ENCODE results near the gene SLC8A2.

Gene SLC8A2

GRCh38 chr19:47512948-47513319 is 41.2 kb upstream of the SLC8A2 start:
- H3K27ac ChIP-seq: peak overlapping the region in 4 of 11 experiments; percentile 28 to 98 (median 66); a peak in 4 of 22 replicates
- peak overlapping the region; percentile 92 to 99 (median 94); a peak in 20 of 22 replicates for H3K9ac ChIP-seq
- H3K4me2 ChIP-seq: peak overlapping the region; percentile 89 to 100 (median 98)
- H4K20me1 ChIP-seq: peaks cover 56 to 74% (median 66%) of the 10 kb centered on the region in 11 experiments
- H3K9me3 ChIP-seq (replicated peaks in 1 of 11): no peaks in the 10 kb centered on the region
- H3K27me3 ChIP-seq: peaks cover 0 to 20% (median 15%) of the 10 kb centered on the region in 11 experiments; a peak in 19 of 22 replicates
- H3K4me3 ChIP-seq: peak overlapping the region in 6 of 10 experiments; percentile 4 to 97 (median 95); a peak in 7 of 20 replicates
- H3K36me3 ChIP-seq: peaks cover 0 to 29% (median 10%) of the 10 kb centered on the region in 11 experiments; a peak in 12 of 22 replicates
- TF ChIP-seq Cebpa-rat (IDR thresholded peaks at IDR 0.05): no peak
- H3K4me1 ChIP-seq: peaks cover 55 to 85% (median 70%) of the 10 kb centered on the region in 10 experiments

GRCh38 chr19:47512183-47512947 is 40.7 kb upstream of the SLC8A2 start:
- peaks cover 0 to 31% (median 10%) of the 10 kb centered on the region in 11 experiments; a peak in 12 of 22 replicates for H3K36me3 ChIP-seq
- H4K20me1 ChIP-seq: peaks cover 62 to 80% (median 71%) of the 10 kb centered on the region in 11 experiments
- peak overlapping the region in 4 of 11 experiments; percentile 28 to 98 (median 66); a peak in 4 of 22 replicates for H3K27ac ChIP-seq
- peaks cover 0 to 16% (median 12%) of the 10 kb centered on the region in 11 experiments; a peak in 18 of 22 replicates for H3K27me3 ChIP-seq
- no peak for TF ChIP-seq Cebpa-rat (IDR thresholded peaks at IDR 0.05)
- H3K4me2 ChIP-seq: peak overlapping the region; percentile 89 to 100 (median 98); a peak in 21 of 22 replicates
- H3K4me1 ChIP-seq: peaks cover 55 to 85% (median 72%) of the 10 kb centered on the region in 10 experiments
- peak overlapping the region in 10 of 11 experiments; percentile 92 to 99 (median 94); a peak in 18 of 22 replicates for H3K9ac ChIP-seq
- peak overlapping the region in 4 of 10 experiments; percentile 4 to 97 (median 92); a peak in 6 of 20 replicates for H3K4me3 ChIP-seq
- H3K9me3 ChIP-seq (replicated peaks in 1 of 11): no peaks in the 10 kb centered on the region

GRCh38 chr19:47511681-47512080 is 40.0 kb upstream of the SLC8A2 start:
- peaks cover 0 to 38% (median 11%) of the 10 kb centered on the region in 11 experiments; a peak in 14 of 22 replicates for H3K36me3 ChIP-seq
- peak overlapping the region in 8 of 11 experiments; percentile 11 to 99 (median 94); a peak in 10 of 22 replicates for H3K9ac ChIP-seq
- no peak overlapping the region for H3K27ac ChIP-seq
- no peaks in the 10 kb centered on the region for H3K9me3 ChIP-seq (replicated peaks in 1 of 11)
- peaks cover 0 to 9% (median 5%) of the 10 kb centered on the region in 11 experiments; a peak in 17 of 22 replicates for H3K27me3 ChIP-seq
- H3K4me3 ChIP-seq: peak overlapping the region in 1 of 10 experiments; percentile 89; a peak in 1 of 20 replicates
- no peak for TF ChIP-seq Cebpa-rat (IDR thresholded peaks at IDR 0.05)
- H4K20me1 ChIP-seq: peaks cover 69 to 80% (median 78%) of the 10 kb centered on the region in 11 experiments
- H3K4me2 ChIP-seq: peak overlapping the region in 5 of 11 experiments; percentile 89 to 99 (median 95); a peak in 9 of 22 replicates
- peaks cover 55 to 85% (median 76%) of the 10 kb centered on the region in 10 experiments for H3K4me1 ChIP-seq

GRCh38 chr19:47511128-47511517 is 39.4 kb upstream of the SLC8A2 start:
- H3K36me3 ChIP-seq: peaks cover 0 to 44% (median 16%) of the 10 kb centered on the region in 11 experiments; a peak in 15 of 22 replicates
- no peak for TF ChIP-seq Cebpa-rat (IDR thresholded peaks at IDR 0.05)
- peaks cover 0 to 3% (median 0%) of the 10 kb centered on the region in 11 experiments; a peak in 2 of 22 replicates for H3K27me3 ChIP-seq
- peak overlapping the region in 4 of 11 experiments; percentile 9 to 98 (median 92); a peak in 4 of 22 replicates for H3K4me2 ChIP-seq
- peaks cover 74 to 86% (median 84%) of the 10 kb centered on the region in 11 experiments for H4K20me1 ChIP-seq
- H3K4me3 ChIP-seq: no peak overlapping the region
- peak overlapping the region in 8 of 11 experiments; percentile 5 to 99 (median 94); a peak in 4 of 22 replicates for H3K9ac ChIP-seq
- H3K27ac ChIP-seq: no peak overlapping the region
- no peaks in the 10 kb centered on the region for H3K9me3 ChIP-seq (replicated peaks in 1 of 11)
- H3K4me1 ChIP-seq: peaks cover 50 to 81% (median 73%) of the 10 kb centered on the region in 10 experiments

GRCh38 chr19:47510516-47511127 is 38.9 kb upstream of the SLC8A2 start:
- peak overlapping the region in 6 of 11 experiments; percentile 5 to 99 (median 21); a peak in 4 of 22 replicates for H3K9ac ChIP-seq
- TF ChIP-seq Cebpa-rat (IDR thresholded peaks at IDR 0.05): no peak
- H3K4me2 ChIP-seq: peak overlapping the region in 4 of 11 experiments; percentile 9 to 98 (median 92); a peak in 5 of 22 replicates
- H4K20me1 ChIP-seq: peaks cover 79 to 91% (median 89%) of the 10 kb centered on the region in 11 experiments
- H3K36me3 ChIP-seq: peaks cover 0 to 48% (median 20%) of the 10 kb centered on the region in 11 experiments; a peak in 15 of 22 replicates
- H3K4me3 ChIP-seq: no peak overlapping the region
- no peak overlapping the region for H3K27ac ChIP-seq
- peaks cover 45 to 76% (median 68%) of the 10 kb centered on the region in 10 experiments for H3K4me1 ChIP-seq
- H3K9me3 ChIP-seq (replicated peaks in 1 of 11): no peaks in the 10 kb centered on the region
- H3K27me3 ChIP-seq: no peaks in the 10 kb centered on the region

GRCh38 chr19:47509973-47510372 is 38.3 kb upstream of the SLC8A2 start:
- Histone ChIP-seq H3K27ac (no peak overlapping the region), H3K36me3 (peaks cover 0 to 55% (median 25%) of the 10 kb centered on the region in 11 experiments; a peak in 15 of 22 replicates), H3K4me2 (peak overlapping the region in 4 of 11 experiments; percentile 9 to 98 (median 58); a peak in 2 of 22 replicates), H3K9me3 (replicated peaks in 1 of 11) (no peaks in the 10 kb centered on the region), H4K20me1 (peaks cover 86 to 97% (median 95%) of the 10 kb centered on the region in 11 experiments), H3K4me1 (peaks cover 44 to 75% (median 67%) of the 10 kb centered on the region in 10 experiments), H3K4me3 (no peak overlapping the region), H3K27me3 (no peaks in the 10 kb centered on the region), H3K9ac (0 out of 22 replicates have a peak overlapping the region, but pooled peaks of 1 of the 11 experiments have one; percentile 99)
- TF ChIP-seq Cebpa-rat (IDR thresholded peaks at IDR 0.05): no peak

GRCh38 chr19:47509170-47509847 is 37.6 kb upstream of the SLC8A2 start:
- H3K9ac ChIP-seq: 0 out of 22 replicates have a peak overlapping the region, but pooled peaks of 1 of the 11 experiments have one; percentile 34
- H3K4me1 ChIP-seq: peaks cover 43 to 75% (median 66%) of the 10 kb centered on the region in 10 experiments
- no peak for TF ChIP-seq Cebpa-rat (IDR thresholded peaks at IDR 0.05)
- no peaks in the 10 kb centered on the region for H3K9me3 ChIP-seq (replicated peaks in 1 of 11)
- peaks cover 0 to 61% (median 26%) of the 10 kb centered on the region in 11 experiments; a peak in 17 of 22 replicates for H3K36me3 ChIP-seq
- no peaks in the 10 kb centered on the region for H3K27me3 ChIP-seq
- no peak overlapping the region for H3K27ac ChIP-seq
- H3K4me3 ChIP-seq: no peak overlapping the region
- H3K4me2 ChIP-seq: 0 out of 22 replicates have a peak overlapping the region, but pooled peaks of 4 of the 11 experiments have one; percentile 59 to 89 (median 70)
- H4K20me1 ChIP-seq: peaks cover 93 to 100% (median 98%) of the 10 kb centered on the region in 11 experiments
